HCT116 (cell line): ENCODE results near the gene AKAP12. TPM values are rescaled to one million over a fixed set of nuclear protein-coding genes. Genes with fewer than 3 reads are reported as not detected.
A peak's percentile ranks its signal among the peaks of the same experiment; 100 is the strongest.

Experiments
- ATAC-seq: fragments of 200-7000 bp; cut with Tn5 transposase; 2 replicates; pipeline ENCODE4 v1.9.1; 2020; ENCODE audit warnings: mild to moderate bottlenecking, moderate library complexity
- BruUV-seq: library from RNA; stranded (reverse); fragments of 400-500 nt; replicated peaks from 2 replicates; lab custom pipeline; 2021; lab: Mats Ljungman, UMichigan
- CTCF ChIA-PET: fragments of 300-600 bp; sonication (Branson Sonifier 250); formaldehyde crosslinking; loops from one replicate; lab custom pipeline; 2021; ENCODE audit warnings: antibody characterized with exemption; lab: Charles Lee
- POLR2A ChIA-PET: fragments of 300-600, 350-600 bp; sonication (Branson Sonifier 250); formaldehyde crosslinking; loops from one replicate; lab custom pipeline; 2021; ENCODE audit warnings: antibody characterized with exemption; lab: Charles Lee
- RAD21 ChIA-PET, 2 experiments: fragments of 300-600 bp; sonication (Branson Sonifier 250); formaldehyde crosslinking; loops; one replicate each; lab custom pipeline; 2023; ENCODE audit warnings: low total read pairs in 2 of 2; ENCODE audit not compliant: uncharacterized antibody in 2 of 2, unreplicated experiment in 2 of 2, low non-redundant PET in 1 of 2; lab: Charles Lee
- DNase-seq: peaks from one replicate; pipeline ENCODE4 v3.0.0-alpha.2; 2010; ENCODE audit warnings: low read depth, low spot score
- H2AFZ ChIP-seq: fragments of 200-600 bp; shearing (Covaris generic), sonication (generic); 2 replicates; pipeline ENCODE4 v1.6.1; 2017; ENCODE audit warnings: low read depth, mixed run types, mixed read lengths, antibody characterized with exemption, low read length; ENCODE audit not compliant: poor library complexity, severe bottlenecking
- H3K27ac ChIP-seq: 2 replicates; pipeline ENCODE4 v1.5.1; 2012; ENCODE audit warnings: low read depth, low read length
- H3K27me3 ChIP-seq: fragments of 200-600 bp; sonication (generic); 2 replicates; pipeline ENCODE4 v1.6.1; 2016; ENCODE audit warnings: mixed run types, low read length, mixed read lengths; ENCODE audit not compliant: insufficient read depth
- H3K36me3 ChIP-seq, 2 experiments: fragments of 200-500 bp in 1 of 2; fragments of 200-600 bp in 1 of 2; sonication (Bioruptor generic) in 1 of 2; sonication (generic) in 1 of 2; 2 replicates each; pipeline versions ENCODE4 v1.5.1 to v1.6.1; 2014 to 2016; ENCODE audit warnings: low read length in 2 of 2, inconsistent platforms in 1 of 2, mixed read lengths in 1 of 2, mixed run types in 1 of 2; ENCODE audit not compliant: insufficient read depth in 2 of 2, control insufficient read depth in 1 of 2
- H3K4me1 ChIP-seq, 2 experiments: fragments of 200-600 bp in 1 of 2; sonication (generic) in 1 of 2; 2 replicates each; pipeline versions ENCODE4 v1.5.1 to v1.6.1; 2012 to 2017; ENCODE audit warnings: low read length in 2 of 2, inconsistent platforms in 1 of 2, mild to moderate bottlenecking in 1 of 2, mixed read lengths in 1 of 2, mixed run types in 1 of 2, moderate library complexity in 1 of 2; ENCODE audit not compliant: insufficient read depth in 2 of 2, control insufficient read depth in 1 of 2
- H3K4me2 ChIP-seq: fragments of 200-600 bp; sonication (generic); 2 replicates; pipeline ENCODE4 v1.6.1; 2017; ENCODE audit warnings: mixed run types, low read length, mixed read lengths
- H3K4me3 ChIP-seq, 2 experiments: fragments of 200-600 bp in 1 of 2; sonication (generic) in 1 of 2; replicated peaks in 1 of 2; 2 replicates each; pipeline ENCODE4 v1.5.1; 2011 to 2016; ENCODE audit warnings: low read length in 2 of 2, control low read depth in 1 of 2, low read depth in 1 of 2, mild to moderate bottlenecking in 1 of 2, mixed read lengths in 1 of 2, mixed run types in 1 of 2
- H3K79me2 ChIP-seq: fragments of 200-600 bp; sonication (generic); 2 replicates; pipeline ENCODE4 v1.6.1; 2017; ENCODE audit warnings: mild to moderate bottlenecking, mixed run types, low read length, moderate library complexity, mixed read lengths; ENCODE audit not compliant: insufficient read depth
- H3K9ac ChIP-seq: fragments of 200-600 bp; sonication (generic); 2 replicates; pipeline ENCODE4 v1.6.1; 2016; ENCODE audit warnings: low read length, mixed read lengths
- H3K9me2 ChIP-seq: fragments of 200-600 bp; sonication (generic), shearing (Covaris generic); 2 replicates; pipeline ENCODE4 v1.6.1; 2017; ENCODE audit warnings: mixed run types, mild to moderate bottlenecking, moderate library complexity; ENCODE audit not compliant: insufficient read depth
- H3K9me3 ChIP-seq, 2 experiments: fragments of 200-500 bp in 1 of 2; fragments of 200-600 bp in 1 of 2; sonication (Bioruptor generic) in 1 of 2; sonication (generic) in 1 of 2; 2 replicates each; pipeline ENCODE4 v1.6.1; 2014 to 2017; ENCODE audit warnings: low read length in 2 of 2, mixed read lengths in 2 of 2, inconsistent platforms in 1 of 2, low read depth in 1 of 2, mild to moderate bottlenecking in 1 of 2, mixed run types in 1 of 2, moderate library complexity in 1 of 2; ENCODE audit not compliant: control insufficient read depth in 1 of 2, insufficient read depth in 1 of 2
- H4K20me1 ChIP-seq: fragments of 200-600 bp; sonication (generic), shearing (Covaris generic); 2 replicates; pipeline ENCODE4 v1.6.1; 2017; ENCODE audit warnings: mixed run types, mild to moderate bottlenecking, moderate library complexity; ENCODE audit not compliant: insufficient read depth
- CBX3 ChIP-seq: IDR thresholded peaks from 2 replicates; pipeline ENCODE4 v1.6.1; 2012; ENCODE audit warnings: low read depth
- EGR1 ChIP-seq: IDR thresholded peaks from 2 replicates; pipeline ENCODE4 v1.6.1; 2012; ENCODE audit warnings: low read depth
- ELF1 ChIP-seq: IDR thresholded peaks from 2 replicates; pipeline ENCODE4 v1.6.1; 2012; ENCODE audit warnings: low read depth, borderline replicate concordance
- FOSL1 ChIP-seq: IDR thresholded peaks from 2 replicates; pipeline ENCODE4 v1.6.1; 2012; ENCODE audit warnings: low read depth
- YY1 ChIP-seq: IDR thresholded peaks from 2 replicates; pipeline ENCODE4 v1.6.1; 2011; ENCODE audit warnings: low read length, low read depth, moderate library complexity, mild to moderate bottlenecking; ENCODE audit not compliant: insufficient replicate concordance; ENCODE audit errors: extremely low read depth
- intact Hi-C: fragments of 100-400 bp; cut with micrococcal nuclease; formaldehyde crosslinking; loops from 2 replicates; pipeline ENCODE4 v1.10.0; 2022
- total RNA-seq: library from RNA; stranded (reverse); gene quantifications from one replicate; pipeline ENCODE4 v1.2.1, GENCODE V29; 2021; ENCODE audit not compliant: unreplicated experiment

AKAP12 gene
- total RNA-seq, 1 experiment from 2014 or later, result 1,220 TPM

- Histone ChIP-seq H3K79me2 (no peaks in the 10 kb centered on the region), H2AFZ (peak overlapping the region; percentile 39), H3K27ac (no peak overlapping the region), H3K9me3 (peaks cover 0 to 5% of the 10 kb centered on the region in 2 experiments; a peak in 1 of 4 replicates), H3K9me2 (no peaks in the 10 kb centered on the region), H4K20me1 (no peaks in the 10 kb centered on the region), H3K4me2 (0 out of 2 replicates have a peak overlapping the region, but pooled peaks have one; percentile 1), H3K27me3 (no peaks in the 10 kb centered on the region), H3K4me3 (no peak overlapping the region), H3K36me3 (no peaks in the 10 kb centered on the region), H3K9ac (no peak overlapping the region), H3K4me1 (peaks cover 6 to 23% of the 10 kb centered on the region in 2 experiments)
- ChIA-PET CTCF (no interaction called here), RAD21 (no interaction called here), POLR2A (no interaction called here)
- intact Hi-C loops, result no loop called here
- no peak for ATAC-seq
- no peak for DNase-seq
- no TSS peak for BruUV-seq
- TF ChIP-seq ELF1 (no peak), CBX3 (peak; percentile 34; the same call in 1 of the 2 replicates), FOSL1 (peak; percentile 18; the same call in 1 of the 2 replicates)
Observed at GRCh38 chr6:151213352-151213751, 26.4 kb upstream of the AKAP12 start.

GRCh38 chr6:151215999-151216398, 23.8 kb upstream of the AKAP12 start:
- CTCF ChIA-PET, result no interaction called here
- Histone ChIP-seq H2AFZ (no peak overlapping the region), H3K4me1 (peaks cover 0 to 8% of the 10 kb centered on the region in 2 experiments; a peak in 2 of 4 replicates), H3K9me3 (peaks cover 0 to 5% of the 10 kb centered on the region in 2 experiments; a peak in 1 of 4 replicates), H4K20me1 (no peaks in the 10 kb centered on the region), H3K79me2 (no peaks in the 10 kb centered on the region), H3K9me2 (no peaks in the 10 kb centered on the region), H3K36me3 (no peaks in the 10 kb centered on the region), H3K4me2 (no peak overlapping the region), H3K27ac (no peak overlapping the region), H3K27me3 (no peaks in the 10 kb centered on the region), H3K9ac (no peak overlapping the region), H3K4me3 (no peak overlapping the region)
- no peak for TF ChIP-seq EGR1
- no peak for TF ChIP-seq YY1
- DNase-seq, result no peak
- POLR2A ChIA-PET, result no interaction called here
- ATAC-seq, result no peak
- intact Hi-C loops, result no loop called here
- no TSS peak for BruUV-seq
- RAD21 ChIA-PET, result no interaction called here
